HG03066 (cell line): ENCODE measurements around the gene PHF8.
A peak's percentile ranks its signal among the peaks of the same experiment; 100 is the strongest.

Source experiments
- ATAC-seq: cut with Tn5 transposase; IDR thresholded peaks from one replicate; pipeline ENCODE4 v1.9.1; 2021; ENCODE audit warnings: low read depth; ENCODE audit not compliant: unreplicated experiment

Gene PHF8

GRCh38 chrX:54044126-54044876 lies at the start of gene PHF8:
PHF8 (minus strand) TSS chrX:54044473; CDS start chrX:54042728, 1,745 bp downstream.
- ATAC-seq: peak; percentile 82

GRCh38 chrX:54093571-54093970 lies 49.3 kb upstream of the PHF8 start:
- no peak for ATAC-seq

- no peak for ATAC-seq
Observed at GRCh38 chrX:54093159-54093558, 48.9 kb upstream of the PHF8 start.

GRCh38 chrX:54090880-54091279 lies 46.6 kb upstream of the PHF8 start:
- no peak for ATAC-seq

- no peak for ATAC-seq
Observed at GRCh38 chrX:54089191-54089590, 44.9 kb upstream of the PHF8 start.

- ATAC-seq: no peak
Observed at GRCh38 chrX:54087661-54088060, 43.4 kb upstream of the PHF8 start.

GRCh38 chrX:54085666-54086065 lies 41.4 kb upstream of the PHF8 start:
- no peak for ATAC-seq

GRCh38 chrX:54076903-54077302 lies 32.6 kb upstream of the PHF8 start:
- no peak for ATAC-seq

GRCh38 chrX:54074826-54075225 lies 30.6 kb upstream of the PHF8 start:
- no peak for ATAC-seq

GRCh38 chrX:54067766-54068165 lies 23.5 kb upstream of the PHF8 start:
- ATAC-seq: no peak

GRCh38 chrX:54066841-54067240 lies 22.6 kb upstream of the PHF8 start:
- no peak for ATAC-seq

GRCh38 chrX:54064564-54064963 lies 20.3 kb upstream of the PHF8 start:
- no peak for ATAC-seq

- no peak for ATAC-seq
Observed at GRCh38 chrX:54063361-54063760, 19.1 kb upstream of the PHF8 start.

- ATAC-seq: no peak
Observed at GRCh38 chrX:54049801-54050200, 5.5 kb upstream of the PHF8 start.

GRCh38 chrX:54048412-54048811 lies 4.1 kb upstream of the PHF8 start:
- no peak for ATAC-seq

- ATAC-seq: no peak
Observed at GRCh38 chrX:54045563-54046228, 1.4 kb upstream of the PHF8 start.

GRCh38 chrX:54044877-54045338 lies 635 bp upstream of the PHF8 start:
- no peak for ATAC-seq

- peak; percentile 9 for ATAC-seq
Observed at GRCh38 chrX:54043541-54044125, 640 bp downstream of the PHF8 start.

- ATAC-seq: no peak
Observed at GRCh38 chrX:54043056-54043455, 1.2 kb downstream of the PHF8 start.

- ATAC-seq: no peak
Observed at GRCh38 chrX:54042609-54043021, 1.7 kb downstream of the PHF8 start.

- no peak for ATAC-seq
Observed at GRCh38 chrX:54030329-54030728, 13.9 kb downstream of the PHF8 start.
